ENCODE data around the gene ADCYAP1R1. TPM values are rescaled to one million over a fixed set of nuclear protein-coding genes. Genes with fewer than 3 reads are reported as not detected.

Gene ADCYAP1R1
- total RNA-seq, 1 experiment from 2014 or later: 0.12 TPM

DNA sequence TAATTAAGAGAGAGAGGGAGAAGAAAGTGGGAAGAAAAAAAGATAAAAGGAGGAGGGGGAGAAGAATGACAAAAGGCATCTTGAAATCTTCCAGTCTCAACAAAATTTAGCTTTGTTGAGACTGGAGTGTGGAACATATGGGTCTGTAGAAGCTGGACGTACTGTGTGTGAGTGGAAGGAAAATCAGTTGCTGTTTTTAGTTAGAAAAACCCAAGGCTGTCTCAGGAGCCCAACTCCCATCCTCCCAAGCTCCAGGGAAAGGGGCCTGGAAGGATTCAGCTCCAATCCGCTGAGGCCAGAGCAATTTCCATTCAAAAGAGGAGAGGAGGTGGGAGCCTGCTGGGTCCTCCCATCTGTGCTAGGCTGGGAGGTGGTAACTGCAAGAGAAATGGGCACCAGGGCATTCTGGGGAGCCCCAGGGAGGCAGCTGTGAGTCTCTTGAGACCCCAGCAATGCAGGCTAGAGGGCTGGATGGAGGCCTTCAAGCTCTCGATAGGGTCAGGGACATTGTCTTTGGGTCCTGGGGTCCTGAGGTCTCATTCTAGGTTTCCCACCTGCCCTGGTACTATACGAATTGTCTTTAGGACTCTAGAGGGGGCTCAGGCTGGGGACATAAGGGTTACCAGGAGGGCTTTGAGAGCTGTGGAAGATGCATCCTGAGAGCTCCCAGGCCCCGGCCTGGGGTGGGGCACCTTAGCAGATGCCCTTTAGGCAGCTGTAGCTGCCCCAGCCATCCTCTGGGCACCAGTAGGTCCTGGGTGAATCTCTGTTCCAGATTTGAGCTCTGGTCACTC, 21.4 kb downstream of the ADCYAP1R1 start:
- Histone ChIP-seq H3K27ac (ENCODE audit: low read depth, low read length) (no peak overlapping the region), H3K9me2 (ENCODE audit: insufficient read depth) (no peaks in the 10 kb centered on the region), H3K9me3 (ENCODE audit: control insufficient read depth in 1 of 2, insufficient read depth in 1 of 2, low read depth in 1 of 2, low read length in 2 of 2) (no peaks in the 10 kb centered on the region), H4K20me1 (ENCODE audit: insufficient read depth) (no peaks in the 10 kb centered on the region), H3K36me3 (ENCODE audit: control insufficient read depth in 1 of 2, insufficient read depth in 2 of 2, low read length in 2 of 2) (no peaks in the 10 kb centered on the region), H3K4me1 (ENCODE audit: control insufficient read depth in 1 of 2, insufficient read depth in 2 of 2, low read length in 2 of 2) (no peaks in the 10 kb centered on the region), H2AFZ (ENCODE audit: low read depth, low read length, poor library complexity, severe bottlenecking) (no peak overlapping the region), H3K27me3 (ENCODE audit: insufficient read depth, low read length) (peaks cover 29% of the 10 kb centered on the region), H3K4me3 (replicated peaks in 1 of 2; ENCODE audit: low read depth in 1 of 2, low read length in 2 of 2) (no peak overlapping the region), H3K4me2 (ENCODE audit: low read length) (no peak overlapping the region), H3K9ac (ENCODE audit: low read length) (no peak overlapping the region), H3K79me2 (ENCODE audit: insufficient read depth, low read length) (no peaks in the 10 kb centered on the region)
- POLR2A ChIA-PET: no interaction called here
- ATAC-seq (no peak), DNase-seq (ENCODE audit: low read depth, low spot score) (no peak)
- TF ChIP-seq, protein P1, sequence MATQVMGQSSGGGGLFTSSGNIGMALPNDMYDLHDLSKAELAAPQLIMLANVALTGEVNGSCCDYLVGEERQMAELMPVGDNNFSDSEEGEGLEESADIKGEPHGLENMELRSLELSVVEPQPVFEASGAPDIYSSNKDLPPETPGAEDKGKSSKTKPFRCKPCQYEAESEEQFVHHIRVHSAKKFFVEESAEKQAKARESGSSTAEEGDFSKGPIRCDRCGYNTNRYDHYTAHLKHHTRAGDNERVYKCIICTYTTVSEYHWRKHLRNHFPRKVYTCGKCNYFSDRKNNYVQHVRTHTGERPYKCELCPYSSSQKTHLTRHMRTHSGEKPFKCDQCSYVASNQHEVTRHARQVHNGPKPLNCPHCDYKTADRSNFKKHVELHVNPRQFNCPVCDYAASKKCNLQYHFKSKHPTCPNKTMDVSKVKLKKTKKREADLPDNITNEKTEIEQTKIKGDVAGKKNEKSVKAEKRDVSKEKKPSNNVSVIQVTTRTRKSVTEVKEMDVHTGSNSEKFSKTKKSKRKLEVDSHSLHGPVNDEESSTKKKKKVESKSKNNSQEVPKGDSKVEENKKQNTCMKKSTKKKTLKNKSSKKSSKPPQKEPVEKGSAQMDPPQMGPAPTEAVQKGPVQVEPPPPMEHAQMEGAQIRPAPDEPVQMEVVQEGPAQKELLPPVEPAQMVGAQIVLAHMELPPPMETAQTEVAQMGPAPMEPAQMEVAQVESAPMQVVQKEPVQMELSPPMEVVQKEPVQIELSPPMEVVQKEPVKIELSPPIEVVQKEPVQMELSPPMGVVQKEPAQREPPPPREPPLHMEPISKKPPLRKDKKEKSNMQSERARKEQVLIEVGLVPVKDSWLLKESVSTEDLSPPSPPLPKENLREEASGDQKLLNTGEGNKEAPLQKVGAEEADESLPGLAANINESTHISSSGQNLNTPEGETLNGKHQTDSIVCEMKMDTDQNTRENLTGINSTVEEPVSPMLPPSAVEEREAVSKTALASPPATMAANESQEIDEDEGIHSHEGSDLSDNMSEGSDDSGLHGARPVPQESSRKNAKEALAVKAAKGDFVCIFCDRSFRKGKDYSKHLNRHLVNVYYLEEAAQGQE (IDR thresholded peaks at IDR 0.05; ENCODE audit: low read depth): no peak
- TF ChIP-seq, protein P2, sequence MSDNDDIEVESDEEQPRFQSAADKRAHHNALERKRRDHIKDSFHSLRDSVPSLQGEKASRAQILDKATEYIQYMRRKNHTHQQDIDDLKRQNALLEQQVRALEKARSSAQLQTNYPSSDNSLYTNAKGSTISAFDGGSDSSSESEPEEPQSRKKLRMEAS (IDR thresholded peaks at IDR 0.05): no peak
- TF ChIP-seq, protein P3, sequence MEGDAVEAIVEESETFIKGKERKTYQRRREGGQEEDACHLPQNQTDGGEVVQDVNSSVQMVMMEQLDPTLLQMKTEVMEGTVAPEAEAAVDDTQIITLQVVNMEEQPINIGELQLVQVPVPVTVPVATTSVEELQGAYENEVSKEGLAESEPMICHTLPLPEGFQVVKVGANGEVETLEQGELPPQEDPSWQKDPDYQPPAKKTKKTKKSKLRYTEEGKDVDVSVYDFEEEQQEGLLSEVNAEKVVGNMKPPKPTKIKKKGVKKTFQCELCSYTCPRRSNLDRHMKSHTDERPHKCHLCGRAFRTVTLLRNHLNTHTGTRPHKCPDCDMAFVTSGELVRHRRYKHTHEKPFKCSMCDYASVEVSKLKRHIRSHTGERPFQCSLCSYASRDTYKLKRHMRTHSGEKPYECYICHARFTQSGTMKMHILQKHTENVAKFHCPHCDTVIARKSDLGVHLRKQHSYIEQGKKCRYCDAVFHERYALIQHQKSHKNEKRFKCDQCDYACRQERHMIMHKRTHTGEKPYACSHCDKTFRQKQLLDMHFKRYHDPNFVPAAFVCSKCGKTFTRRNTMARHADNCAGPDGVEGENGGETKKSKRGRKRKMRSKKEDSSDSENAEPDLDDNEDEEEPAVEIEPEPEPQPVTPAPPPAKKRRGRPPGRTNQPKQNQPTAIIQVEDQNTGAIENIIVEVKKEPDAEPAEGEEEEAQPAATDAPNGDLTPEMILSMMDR (IDR thresholded peaks at IDR 0.05 in 2 of 3, conservative IDR thresholded peaks at IDR 0.05 in 1 of 3; ENCODE audit: borderline replicate concordance in 1 of 3, insufficient read depth in 1 of 3, low read depth in 2 of 3, low read length in 2 of 3): no peak
- TF ChIP-seq, protein P4, sequence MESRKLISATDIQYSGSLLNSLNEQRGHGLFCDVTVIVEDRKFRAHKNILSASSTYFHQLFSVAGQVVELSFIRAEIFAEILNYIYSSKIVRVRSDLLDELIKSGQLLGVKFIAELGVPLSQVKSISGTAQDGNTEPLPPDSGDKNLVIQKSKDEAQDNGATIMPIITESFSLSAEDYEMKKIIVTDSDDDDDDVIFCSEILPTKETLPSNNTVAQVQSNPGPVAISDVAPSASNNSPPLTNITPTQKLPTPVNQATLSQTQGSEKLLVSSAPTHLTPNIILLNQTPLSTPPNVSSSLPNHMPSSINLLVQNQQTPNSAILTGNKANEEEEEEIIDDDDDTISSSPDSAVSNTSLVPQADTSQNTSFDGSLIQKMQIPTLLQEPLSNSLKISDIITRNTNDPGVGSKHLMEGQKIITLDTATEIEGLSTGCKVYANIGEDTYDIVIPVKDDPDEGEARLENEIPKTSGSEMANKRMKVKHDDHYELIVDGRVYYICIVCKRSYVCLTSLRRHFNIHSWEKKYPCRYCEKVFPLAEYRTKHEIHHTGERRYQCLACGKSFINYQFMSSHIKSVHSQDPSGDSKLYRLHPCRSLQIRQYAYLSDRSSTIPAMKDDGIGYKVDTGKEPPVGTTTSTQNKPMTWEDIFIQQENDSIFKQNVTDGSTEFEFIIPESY (IDR thresholded peaks at IDR 0.05; ENCODE audit: extremely low read depth, insufficient replicate concordance, low read length): no peak
- no peak for TF ChIP-seq YY1 (IDR thresholded peaks at IDR 0.05; ENCODE audit: extremely low read depth, insufficient replicate concordance, low read depth, low read length)
- CTCF ChIA-PET: interaction anchor here (1.3 to 1.8 kb wide), 2 partner anchors 12 to 49 kb away, joined by 3 to 5 read pairs; no protein-coding TSS in a partner anchor
- RAD21 ChIA-PET (ENCODE audit: low non-redundant PET in 1 of 2, low total read pairs in 2 of 2, uncharacterized antibody in 2 of 2, unreplicated experiment in 2 of 2): no interaction called here
- intact Hi-C loops (cut with micrococcal nuclease): no loop called here
- BruUV-seq (replicated peaks): no TSS peak

Measured in HCT116 (cell line).